Measurements from ENCODE around the gene FUT8.
"Not testable (repeated sequence)": the region's sequence is repeated elsewhere in the genome, so short reads cannot be mapped to it uniquely, and the experiment has no call there.

Gene FUT8

GRCh38 chr14:65453807-65454480 is 41.4 kb downstream of the FUT8 start:
- no peak for DNase-seq (ENCODE audit: low read depth)

DNA sequence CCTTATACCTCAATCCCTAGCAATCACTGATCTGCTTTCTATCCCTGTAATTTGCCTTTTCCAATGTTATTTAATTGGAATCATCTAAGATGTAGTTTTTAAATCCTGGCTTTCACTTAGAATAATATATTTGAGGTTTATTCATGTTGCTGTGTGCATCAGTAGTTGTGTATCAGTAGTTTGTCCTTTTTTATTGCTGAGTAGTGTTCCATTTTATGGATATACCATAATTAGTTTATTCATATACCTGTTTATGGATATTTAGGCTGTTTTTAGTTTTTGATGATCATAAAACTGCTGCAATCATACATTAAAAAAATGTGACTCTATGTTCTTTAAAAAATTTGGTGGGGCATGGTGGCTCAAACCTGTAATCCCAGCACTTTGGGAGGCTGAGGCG is 43.7 kb downstream of the FUT8 start:
- no peak for DNase-seq (ENCODE audit: low read depth)

DNA sequence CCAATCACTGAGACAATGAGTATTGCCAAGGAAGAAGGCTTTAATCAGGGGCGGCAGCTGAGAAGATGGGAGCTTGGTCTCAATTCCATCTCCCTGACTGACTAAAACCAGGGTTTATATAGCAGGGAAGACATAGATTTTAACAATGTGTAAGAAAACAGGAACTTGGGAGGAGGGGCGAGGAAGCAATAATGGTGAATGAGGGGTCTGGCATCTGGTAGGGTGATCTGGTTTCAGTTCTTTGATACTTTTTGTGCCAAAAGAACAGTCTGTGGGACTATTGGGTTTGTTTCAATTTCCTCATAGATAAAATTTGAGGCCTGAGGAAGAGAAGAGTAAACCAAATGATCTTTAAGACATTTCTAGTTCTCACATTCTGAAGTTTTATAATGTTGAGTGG is 49.2 kb downstream of the FUT8 start:
- no peak for DNase-seq (ENCODE audit: low read depth)

GRCh38 chr14:65462411-65462810 is 49.9 kb downstream of the FUT8 start:
- DNase-seq (ENCODE audit: low read depth): no peak

DNA sequence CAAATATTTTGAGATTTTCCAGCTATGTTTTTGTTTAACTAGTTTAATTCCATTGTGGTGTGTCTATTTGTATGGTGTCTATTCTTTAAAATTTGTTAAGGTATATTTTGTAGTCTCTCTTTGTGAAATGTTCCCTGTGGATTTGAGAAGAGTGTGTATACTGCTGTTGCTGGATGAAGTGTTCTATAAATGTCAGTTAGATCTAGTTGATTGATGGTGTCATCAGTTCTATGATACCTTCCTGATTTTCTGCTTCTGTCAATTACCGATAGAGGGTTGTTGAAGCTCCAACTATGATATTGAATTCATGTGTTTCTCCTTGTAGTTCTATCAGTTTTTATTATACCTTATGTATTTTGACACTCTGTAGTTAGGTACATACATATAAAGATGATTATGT is 53.1 kb downstream of the FUT8 start:
- no peak for DNase-seq (ENCODE audit: low read depth)

DNA sequence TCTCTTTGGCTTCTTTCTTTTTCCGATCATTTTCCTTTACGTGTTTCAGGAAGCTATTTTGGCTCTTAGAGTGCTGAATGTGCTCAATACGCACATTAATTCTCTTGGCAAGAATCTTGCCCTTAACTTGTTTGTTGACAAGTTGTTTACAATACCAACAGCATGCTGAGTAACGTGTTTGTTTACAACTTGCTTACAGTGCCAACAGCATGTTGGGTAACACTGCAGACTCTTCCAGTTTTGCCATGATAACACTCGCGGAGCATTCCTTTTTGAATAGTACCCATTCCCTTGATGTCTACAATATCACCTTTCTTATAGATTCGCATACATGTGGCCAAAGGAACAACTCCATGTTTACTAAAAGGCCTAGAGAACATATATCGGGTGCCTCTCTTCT is 55.4 kb downstream of the FUT8 start:
- DNase-seq (ENCODE audit: low read depth): not testable (repeated sequence)

DNA sequence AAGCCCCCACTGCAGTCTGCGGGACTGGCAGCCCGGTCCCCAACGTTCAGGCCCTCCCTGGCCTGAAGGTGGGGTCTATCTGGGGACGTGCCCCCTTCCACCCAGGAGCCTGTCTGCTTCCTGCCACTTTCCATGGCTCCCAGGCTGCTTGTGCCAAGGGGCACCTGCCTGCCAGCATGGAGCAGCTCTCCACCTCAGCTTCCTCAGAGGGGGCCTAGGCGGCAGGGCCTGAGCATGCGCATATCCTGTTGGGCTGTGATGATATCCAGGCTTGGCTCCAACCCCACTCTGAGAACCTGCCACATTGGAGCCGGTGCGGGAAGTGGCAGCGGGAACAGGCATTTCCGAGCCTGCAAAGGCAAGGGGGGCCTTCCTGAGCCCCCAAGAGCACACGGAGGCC is 57.4 kb downstream of the FUT8 start:
- DNase-seq (ENCODE audit: low read depth): no peak

- DNase-seq (ENCODE audit: low read depth): no peak
Measured at GRCh38 chr14:65470404-65470880, 57.9 kb downstream of the FUT8 start.

DNA sequence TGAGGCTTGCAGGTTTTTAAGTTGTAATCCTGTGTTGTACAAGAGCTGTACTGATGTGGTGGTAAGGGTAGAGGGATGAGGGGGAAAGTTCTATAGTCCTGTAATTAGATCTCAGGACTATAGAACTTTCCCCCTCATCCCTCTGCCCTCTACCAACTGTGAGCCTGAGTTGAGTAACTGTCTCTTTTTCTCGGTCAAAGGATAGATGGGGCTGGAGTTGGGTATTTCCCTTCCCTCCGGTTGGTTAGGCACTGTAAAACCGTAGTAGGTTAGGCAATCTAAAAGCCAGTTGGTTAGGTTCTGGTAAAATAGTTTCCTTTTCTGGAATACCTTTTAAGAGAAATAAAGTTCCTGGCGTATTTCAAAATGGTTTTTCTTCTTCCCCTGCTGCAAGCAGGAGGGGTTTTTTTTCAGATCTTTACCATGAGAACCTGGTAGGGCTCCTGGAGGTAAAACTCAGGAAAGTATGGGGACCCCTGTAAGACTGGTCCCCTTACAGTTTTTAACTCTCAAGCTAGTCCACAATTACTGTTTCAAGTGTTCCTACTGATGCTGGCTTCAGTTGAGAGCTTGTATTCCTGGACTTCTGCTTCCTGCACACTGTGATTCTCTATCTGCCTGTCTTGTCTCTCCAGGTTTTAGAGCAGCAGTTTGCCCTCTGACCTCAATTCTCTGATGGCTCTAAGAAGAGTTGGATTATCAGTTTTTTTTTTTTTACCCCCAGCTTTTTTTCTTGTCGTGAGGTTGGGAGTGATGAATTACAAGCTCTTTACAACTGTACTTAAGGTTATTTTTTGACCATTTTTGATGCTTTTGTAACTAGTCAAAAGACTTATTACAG is 58.7 kb downstream of the FUT8 start:
- DNase-seq (ENCODE audit: low read depth): no peak

DNA sequence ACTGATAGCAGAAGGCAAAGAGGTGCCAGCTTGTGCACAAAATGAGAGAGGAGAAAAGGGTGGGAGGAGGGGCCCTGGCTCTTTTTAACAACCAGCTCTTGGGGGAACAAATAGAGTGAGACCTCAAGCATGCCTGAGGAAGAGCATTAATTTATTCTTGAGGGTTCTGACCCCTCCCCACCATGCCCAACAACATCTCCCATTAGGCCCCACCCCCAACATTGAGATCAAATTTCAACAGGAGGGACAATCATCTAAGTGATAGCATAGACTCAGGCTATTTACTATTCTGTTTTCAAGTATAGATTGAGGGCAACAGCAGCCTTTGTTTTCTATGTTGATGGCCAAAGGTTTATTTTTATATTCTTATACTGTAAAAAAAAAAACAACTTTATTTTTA is 59.7 kb downstream of the FUT8 start:
- no peak for DNase-seq (ENCODE audit: low read depth)

GRCh38 chr14:65476273-65476941 is 63.9 kb downstream of the FUT8 start:
- DNase-seq (ENCODE audit: low read depth): no peak

- DNase-seq (ENCODE audit: low read depth): no peak
Measured at GRCh38 chr14:65476942-65477318, 64.4 kb downstream of the FUT8 start.

DNA sequence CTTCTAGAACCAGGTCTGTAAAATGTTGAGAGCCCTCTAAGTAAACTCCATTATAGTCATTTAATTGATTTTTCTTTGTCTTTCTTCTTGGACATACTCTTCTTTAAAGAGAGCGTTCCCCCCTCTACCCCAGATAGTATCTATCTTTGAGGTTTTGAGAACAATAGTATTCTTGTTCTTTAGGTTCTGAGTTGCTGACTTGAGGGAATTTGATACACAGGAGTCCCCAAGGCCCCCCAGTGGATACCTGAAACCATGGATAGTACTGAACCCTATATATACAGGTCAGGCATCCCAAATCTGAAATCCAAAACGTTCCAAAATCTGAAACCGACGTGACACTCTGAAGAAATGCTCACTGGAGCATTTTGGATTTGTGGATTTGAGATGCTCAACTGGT is 65.5 kb downstream of the FUT8 start:
- no peak for DNase-seq (ENCODE audit: low read depth)

- DNase-seq (ENCODE audit: low read depth): no peak
Measured at GRCh38 chr14:65478596-65478995, 66.1 kb downstream of the FUT8 start.

GRCh38 chr14:65479386-65479785 is 66.9 kb downstream of the FUT8 start:
- no peak for DNase-seq (ENCODE audit: low read depth)

GRCh38 chr14:65482757-65483438 is 70.4 kb downstream of the FUT8 start:
- DNase-seq (ENCODE audit: low read depth): no peak

DNA sequence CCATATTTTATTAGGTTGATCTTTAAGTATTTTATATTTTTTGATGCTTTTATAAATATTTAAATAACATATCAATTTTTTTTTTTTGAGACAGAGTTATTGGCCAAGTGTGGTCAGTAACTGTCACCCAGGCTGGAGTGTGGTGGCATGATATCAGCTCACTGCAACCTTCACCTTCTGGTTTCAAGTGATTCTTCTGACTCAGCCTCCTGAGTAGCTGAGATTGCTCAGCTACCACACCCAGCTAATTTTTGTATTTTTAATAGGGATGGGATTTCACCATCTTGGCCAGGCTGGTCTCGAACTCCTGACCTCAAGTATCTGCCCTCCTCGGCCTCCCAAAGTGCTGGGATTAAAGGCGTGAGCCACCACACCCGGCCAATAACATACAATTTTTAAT is 71.1 kb downstream of the FUT8 start:
- no peak for DNase-seq (ENCODE audit: low read depth)

DNA sequence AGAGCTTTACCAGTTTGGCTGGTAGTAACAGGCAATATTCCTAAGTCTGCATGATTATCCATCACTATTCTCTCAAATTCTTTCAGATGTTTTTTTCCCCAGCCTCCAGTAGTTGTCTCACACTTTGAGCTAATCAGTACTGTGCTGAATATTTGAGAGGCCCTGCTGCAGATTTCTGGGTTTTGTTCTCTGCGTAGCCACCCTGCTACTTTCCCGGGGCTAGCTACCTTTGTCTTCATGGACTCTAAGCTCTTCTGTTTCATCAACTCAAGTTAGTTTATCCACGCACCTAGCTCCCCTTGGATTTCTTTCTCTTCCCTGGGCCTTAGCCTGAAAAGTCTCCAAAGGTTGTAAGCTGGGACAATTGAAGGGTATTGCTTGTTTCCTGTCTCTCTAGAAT is 73.0 kb downstream of the FUT8 start:
- DNase-seq (ENCODE audit: low read depth): no peak

- no peak for DNase-seq (ENCODE audit: low read depth)
Measured at GRCh38 chr14:65486863-65487262, 74.3 kb downstream of the FUT8 start.

GRCh38 chr14:65487783-65488494 is 75.4 kb downstream of the FUT8 start:
- DNase-seq (ENCODE audit: low read depth): no peak

- no peak for DNase-seq (ENCODE audit: low read depth)
Measured at GRCh38 chr14:65491274-65491673, 78.7 kb downstream of the FUT8 start.

DNA sequence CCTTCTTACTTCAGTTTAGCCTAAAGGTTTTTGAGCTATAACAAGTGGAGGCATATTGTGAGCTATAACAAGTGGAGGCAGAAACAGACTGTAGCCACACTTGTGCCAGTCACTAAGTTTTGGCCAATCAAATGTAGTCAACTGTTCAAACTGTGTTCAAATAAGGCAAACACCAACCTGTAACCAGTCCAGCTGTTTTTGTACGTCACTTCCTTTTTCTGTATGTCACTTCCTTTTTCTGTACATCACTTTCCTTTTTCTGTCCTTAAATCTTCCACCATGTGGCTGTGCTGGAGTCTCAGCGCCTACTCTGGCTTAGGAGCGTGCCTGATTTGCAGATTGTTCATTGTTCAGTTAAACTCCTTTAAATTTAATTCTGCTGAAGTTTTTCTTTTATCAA is 79.7 kb downstream of the FUT8 start:
- no peak for DNase-seq (ENCODE audit: low read depth)

All from stimulated activated CD8-positive, alpha-beta memory T cell treated with anti-CD3 and anti-CD28 coated beads, Interleukin-12 subunit alpha, Interleukin-12 subunit beta, amount 100 ng/mL, for 1 hour (primary cell).